HG02678 (cell line): ENCODE measurements around the gene CACNA1I.
"Not testable (repeated sequence)": the region's sequence is repeated elsewhere in the genome, so short reads cannot be mapped to it uniquely, and the experiment has no call there.

Source experiments
- ATAC-seq: cut with Tn5 transposase; IDR thresholded peaks from one replicate; pipeline ENCODE4 v1.9.1; 2021; ENCODE audit warnings: mild to moderate bottlenecking, moderate library complexity; ENCODE audit not compliant: unreplicated experiment

CACNA1I gene

DNA sequence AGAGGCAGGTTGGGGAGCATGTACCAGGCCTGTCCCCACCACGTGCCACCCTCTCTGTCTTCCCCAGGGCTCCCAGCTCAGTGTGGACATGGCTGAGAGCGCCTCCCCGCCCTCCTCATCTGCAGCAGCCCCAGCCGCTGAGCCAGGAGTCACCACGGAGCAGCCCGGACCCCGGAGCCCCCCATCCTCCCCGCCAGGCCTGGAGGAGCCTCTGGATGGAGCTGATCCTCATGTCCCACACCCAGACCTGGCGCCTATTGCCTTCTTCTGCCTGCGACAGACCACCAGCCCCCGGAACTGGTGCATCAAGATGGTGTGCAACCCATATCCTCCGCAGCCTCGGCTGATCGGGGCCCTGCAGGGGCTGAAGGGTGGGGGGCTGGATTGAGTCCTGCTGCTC, at the start of gene CACNA1I:
CACNA1I (plus strand) TSS at position 89 of the 400 bp plus-strand sequence; CDS start at position 89, 0 bp downstream.
- no peak for ATAC-seq

DNA sequence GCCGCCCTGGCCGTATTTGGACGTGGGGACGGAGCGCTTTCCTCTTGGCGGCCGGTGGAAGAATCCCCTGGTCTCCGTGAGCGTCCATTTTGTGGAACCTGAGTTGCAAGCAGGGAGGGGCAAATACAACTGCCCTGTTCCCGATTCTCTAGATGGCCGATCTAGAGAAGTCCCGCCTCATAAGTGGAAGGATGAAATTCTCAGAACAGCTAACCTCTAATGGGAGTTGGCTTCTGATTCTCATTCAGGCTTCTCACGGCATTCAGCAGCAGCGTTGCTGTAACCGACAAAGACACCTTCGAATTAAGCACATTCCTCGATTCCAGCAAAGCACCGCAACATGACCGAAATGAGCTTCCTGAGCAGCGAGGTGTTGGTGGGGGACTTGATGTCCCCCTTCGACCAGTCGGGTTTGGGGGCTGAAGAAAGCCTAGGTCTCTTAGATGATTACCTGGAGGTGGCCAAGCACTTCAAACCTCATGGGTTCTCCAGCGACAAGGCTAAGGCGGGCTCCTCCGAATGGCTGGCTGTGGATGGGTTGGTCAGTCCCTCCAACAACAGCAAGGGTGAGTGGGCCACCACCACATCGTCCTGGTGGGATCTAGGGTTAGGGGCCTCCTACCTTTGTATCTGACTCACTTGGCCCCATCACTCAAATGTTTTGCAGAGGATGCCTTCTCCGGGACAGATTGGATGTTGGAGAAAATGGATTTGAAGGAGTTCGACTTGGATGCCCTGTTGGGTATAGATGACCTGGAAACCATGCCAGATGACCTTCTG, 49.3 kb upstream of the CACNA1I start:
- not testable (repeated sequence) for ATAC-seq

DNA sequence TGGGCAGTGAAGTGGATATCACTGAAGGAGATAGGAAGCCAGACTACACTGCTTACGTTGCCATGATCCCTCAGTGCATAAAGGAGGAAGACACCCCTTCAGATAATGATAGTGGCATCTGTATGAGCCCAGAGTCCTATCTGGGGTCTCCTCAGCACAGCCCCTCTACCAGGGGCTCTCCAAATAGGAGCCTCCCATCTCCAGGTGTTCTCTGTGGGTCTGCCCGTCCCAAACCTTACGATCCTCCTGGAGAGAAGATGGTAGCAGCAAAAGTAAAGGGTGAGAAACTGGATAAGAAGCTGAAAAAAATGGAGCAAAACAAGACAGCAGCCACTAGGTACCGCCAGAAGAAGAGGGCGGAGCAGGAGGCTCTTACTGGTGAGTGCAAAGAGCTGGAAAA, 48.5 kb upstream of the CACNA1I start:
- ATAC-seq = not testable (repeated sequence)

DNA sequence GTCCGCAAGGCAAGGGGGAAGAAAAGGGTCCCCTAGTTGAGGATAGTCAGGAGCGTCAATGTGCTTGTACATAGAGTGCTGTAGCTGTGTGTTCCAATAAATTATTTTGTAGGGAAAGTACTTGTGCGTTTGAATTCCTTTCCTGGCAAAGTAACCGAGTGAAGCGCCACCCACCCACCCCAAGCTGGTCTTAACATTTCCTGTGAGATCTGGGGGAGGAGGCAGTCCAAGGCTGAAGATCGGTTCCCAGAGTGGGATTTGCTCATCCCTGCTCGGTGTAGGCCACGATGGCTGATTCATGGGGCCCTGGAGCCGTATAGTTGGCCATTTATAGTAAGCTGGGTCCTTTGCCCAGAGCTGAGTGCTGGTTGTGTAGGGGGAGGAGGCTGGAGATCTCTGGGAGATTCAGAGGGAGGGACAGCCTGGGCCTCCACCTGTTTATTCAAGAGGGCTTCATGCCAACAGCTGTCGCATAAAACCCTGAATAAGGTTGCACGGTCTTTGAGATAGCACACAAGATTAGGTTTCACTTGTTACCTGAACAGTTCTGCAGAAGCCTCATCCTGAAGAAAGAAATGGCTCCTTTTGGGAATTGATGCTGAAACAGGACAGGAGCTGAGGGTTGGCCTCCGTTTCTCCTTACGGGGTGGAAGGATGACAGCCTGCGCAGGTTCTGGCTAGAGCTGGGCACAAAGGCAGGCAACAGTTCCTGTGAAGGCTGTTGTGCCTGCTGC, 47.8 kb upstream of the CACNA1I start:
- ATAC-seq = no peak

DNA sequence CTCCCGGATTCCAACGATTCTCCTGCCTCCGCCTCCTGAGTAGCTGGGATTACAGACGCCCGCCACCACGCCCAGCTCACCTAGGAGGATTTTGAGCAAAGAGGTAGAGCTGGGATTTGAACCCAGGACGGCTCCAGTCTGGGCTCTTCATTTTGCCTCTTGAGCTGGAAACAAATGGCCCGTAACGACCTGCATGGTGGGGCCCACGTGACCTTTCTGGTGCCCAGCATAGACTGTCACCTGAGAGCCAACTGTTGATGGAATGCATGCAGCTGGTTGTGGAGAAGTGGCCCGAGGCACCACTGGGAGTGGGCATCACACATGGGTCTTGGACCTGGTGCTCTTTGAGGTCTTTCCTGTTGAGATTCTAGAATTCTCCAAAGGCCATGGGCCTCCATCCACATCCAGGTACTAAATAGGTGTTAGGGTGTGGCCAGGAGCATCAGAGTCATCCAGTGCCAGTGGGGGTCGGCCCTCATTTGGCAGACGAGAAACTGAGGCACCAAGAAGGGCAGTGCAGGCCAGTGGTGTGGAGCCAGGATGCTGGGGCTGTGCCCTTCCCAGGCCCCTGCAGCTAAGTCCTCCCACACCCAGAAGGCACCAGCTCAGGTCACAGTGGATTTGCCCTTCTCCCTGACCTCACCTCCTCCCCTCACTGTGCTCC, 46.3 kb upstream of the CACNA1I start:
- ATAC-seq = no peak

DNA sequence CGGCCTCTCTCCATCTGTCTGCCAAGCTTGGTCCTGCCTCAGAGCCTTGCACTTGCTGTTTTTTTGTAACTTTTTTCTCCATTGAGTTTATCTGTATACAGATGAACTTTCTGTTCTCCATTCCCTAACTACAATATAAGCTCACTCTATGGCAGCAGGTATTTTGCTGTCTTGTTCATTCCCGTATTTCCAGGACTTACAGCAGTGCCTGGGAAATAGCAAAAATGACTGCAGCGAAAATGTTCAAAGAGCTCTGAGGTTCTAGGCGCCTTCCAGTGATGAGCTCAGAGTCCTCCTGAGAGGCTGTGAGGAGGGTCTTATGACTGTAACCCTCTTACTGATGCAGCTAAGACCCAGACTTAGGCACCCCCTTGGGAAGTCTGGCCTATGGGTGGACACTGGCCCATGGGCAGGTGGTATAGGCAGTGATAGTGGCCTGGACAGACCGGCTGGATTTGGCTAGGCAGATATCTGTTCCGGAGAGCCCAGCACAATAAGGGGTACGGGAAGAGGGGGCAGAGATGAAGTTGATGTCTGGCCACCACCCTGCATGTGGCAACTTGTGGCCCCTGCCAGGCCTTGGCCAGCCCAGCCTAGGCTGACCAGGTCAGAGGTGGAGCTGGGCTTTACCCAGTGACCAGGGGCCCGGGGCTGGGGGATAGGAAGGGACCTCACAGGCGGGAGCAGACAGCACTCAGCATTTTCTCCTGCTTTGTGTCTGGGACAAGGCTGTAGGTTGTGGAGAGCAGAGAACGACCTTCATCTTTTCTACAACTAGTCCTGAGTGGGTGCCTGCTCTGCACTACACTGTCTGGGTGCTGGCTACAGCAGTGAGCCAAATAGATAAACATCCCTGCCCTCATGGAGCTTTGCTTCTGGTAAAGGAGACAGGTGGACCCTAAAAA, 45.5 kb upstream of the CACNA1I start:
- ATAC-seq = no peak

DNA sequence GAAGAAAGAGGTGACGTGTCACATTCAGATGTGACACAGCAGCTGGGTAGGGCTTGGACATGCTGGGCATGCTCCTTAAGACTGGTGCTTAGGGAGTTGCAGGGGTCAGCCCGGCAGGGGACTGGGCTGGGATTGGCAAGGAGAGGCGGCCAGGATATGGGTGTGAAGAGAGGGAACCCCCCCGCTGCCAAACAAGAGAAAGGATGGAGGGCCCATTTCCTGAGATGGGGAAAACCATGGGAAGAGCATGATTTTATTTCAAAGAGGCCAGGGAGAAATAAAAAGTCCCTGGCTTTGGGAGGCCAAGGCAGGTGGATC, 44.9 kb upstream of the CACNA1I start:
- no peak for ATAC-seq

DNA sequence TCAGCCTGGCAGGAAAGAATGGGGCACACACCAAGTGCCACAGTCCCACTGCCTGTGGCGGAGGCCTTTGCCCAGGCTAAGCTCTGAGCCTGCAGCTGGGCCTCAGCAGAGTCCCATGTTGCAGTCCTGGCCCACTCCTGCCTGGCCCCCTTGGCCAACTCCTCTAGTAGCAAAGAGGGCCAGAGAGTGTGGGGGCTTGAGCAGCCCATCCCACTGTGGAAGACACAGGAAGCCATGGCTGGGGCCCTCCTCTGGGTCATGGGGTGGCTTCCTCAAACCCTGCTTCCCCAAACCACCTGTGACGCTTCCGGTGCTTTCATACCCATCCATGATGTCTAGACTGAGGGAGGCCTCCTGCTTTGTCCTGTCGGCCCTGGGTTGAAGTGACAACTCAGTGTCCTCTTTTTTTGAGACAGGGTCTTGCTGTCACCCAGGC, 43.8 kb upstream of the CACNA1I start:
- no peak for ATAC-seq

DNA sequence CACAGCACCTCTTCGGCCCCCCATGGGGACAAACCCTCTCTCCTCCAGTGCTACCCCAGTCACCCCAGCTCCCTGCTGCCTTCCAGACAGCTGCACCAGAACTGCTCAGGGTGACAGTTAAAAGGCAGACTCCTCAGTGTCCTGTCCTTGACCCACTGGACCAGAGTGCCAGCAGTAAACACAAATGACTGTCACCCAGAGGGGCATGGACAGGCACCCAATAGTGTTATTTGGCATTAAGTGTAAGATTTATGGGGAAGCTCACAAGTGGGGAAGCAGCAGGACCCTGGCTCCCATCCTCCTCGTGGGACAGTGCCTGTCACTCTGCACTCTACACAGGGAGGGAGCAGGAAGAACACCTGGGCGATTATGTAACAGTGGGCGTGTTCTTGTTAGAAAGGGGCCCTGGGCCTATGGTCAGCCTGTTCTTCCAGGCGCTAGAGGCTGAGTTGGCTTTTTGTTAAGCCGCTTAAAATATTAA, 43.0 kb upstream of the CACNA1I start:
- no peak for ATAC-seq

DNA sequence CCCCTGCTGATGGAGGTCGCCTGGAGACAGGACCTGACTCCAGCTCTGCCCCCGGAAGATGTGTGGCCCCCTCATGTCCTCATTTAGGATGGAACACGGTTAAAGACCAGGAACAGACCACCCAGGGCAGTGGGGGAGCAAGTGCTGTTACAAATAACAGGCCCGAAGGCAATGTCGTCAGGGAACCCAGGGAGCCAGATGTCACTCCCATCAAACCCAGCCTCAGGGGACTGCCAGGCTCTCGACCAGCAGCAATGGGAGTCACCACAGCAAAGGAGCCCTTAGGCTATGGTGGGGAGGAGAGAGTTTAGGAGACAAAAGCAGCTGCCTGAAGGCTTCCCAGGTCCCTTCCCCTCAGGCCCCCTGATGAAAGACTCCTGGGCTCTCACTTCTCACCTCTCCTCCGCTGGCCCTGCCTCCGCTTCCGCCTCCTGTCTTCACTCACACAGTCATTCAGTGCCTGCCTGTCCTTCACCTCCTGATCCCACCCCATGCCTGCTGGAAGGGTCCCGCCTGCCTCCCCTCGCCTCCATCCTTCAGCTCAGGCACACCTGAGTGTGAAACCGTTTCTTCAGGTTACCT, 42.4 kb upstream of the CACNA1I start:
- no peak for ATAC-seq

DNA sequence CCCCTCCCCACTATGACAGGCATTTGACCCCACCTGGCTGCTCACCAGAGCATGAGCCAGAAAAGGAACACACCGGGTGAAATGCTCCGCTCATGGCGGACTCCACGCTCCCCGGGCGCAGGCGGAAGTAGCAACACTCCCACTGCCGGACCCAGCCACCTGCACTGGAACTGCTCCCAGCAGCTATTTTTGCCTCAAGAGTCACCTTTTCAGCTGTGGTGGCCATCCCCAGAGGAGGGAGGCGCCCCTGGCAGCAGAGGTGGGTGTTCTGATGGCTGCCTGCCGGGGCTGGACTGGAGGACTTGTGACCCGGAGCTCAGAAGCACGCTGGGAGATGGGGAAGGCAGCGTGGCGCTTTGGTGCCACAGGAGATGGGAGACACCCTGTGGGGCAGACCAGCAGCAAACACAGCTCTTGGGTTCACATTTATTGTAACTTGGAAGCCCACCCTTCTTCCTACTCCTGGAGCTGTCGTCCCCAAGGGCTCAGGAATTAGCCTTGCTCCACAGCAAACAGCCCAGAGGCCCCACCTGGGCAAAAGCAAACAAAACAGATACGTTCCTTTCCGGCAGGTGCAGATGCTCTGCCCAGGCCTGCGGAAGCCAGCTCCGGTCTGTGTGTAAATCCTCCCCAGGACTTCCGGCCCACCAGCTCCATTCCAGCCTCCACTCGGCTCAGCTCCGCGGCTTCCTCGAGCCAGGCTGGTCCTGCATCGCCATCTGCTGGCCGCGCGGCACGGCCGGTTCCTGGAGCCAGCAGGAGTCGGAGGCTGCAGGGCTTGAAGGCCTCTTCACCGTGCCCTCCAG, 41.7 kb upstream of the CACNA1I start:
- peak; percentile 28 for ATAC-seq

DNA sequence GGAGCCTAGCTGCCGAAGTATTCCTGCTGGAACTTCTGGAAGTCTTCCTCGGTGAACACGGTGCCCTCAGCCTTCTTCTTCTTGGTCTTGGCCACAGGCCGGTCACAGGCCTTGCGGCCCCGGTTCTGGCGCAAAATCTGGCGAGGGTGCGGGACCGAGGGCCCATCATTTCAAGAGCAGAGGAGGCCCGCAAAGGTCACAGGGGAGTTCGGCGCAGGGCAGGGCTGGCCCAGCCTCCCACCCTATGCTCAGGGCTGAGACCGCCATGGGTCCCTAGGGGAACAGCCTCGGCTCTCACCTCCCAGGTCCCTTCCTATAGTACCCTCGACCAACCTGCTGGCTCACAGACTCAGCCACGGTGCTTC, 41.1 kb upstream of the CACNA1I start:
- no peak for ATAC-seq

DNA sequence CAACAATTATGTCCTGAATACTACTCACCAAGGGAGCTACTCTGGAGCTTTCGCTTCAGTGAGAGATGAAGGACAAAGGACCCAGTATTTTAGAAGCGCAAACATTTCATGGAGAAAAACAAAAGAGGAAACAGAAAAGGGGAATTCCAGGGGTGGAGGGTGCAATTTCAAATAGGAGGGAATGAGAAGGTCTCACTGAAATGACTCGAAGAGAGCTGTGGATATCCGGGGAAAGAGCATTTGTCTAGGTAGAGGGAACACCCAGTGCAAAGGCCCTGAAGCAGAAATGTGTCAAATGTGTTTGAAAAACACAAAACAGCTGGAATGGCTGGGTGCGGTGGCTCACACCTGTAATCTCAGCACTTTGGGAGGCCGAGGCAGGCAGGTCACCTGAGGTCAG, 40.4 kb upstream of the CACNA1I start:
- ATAC-seq = no peak

DNA sequence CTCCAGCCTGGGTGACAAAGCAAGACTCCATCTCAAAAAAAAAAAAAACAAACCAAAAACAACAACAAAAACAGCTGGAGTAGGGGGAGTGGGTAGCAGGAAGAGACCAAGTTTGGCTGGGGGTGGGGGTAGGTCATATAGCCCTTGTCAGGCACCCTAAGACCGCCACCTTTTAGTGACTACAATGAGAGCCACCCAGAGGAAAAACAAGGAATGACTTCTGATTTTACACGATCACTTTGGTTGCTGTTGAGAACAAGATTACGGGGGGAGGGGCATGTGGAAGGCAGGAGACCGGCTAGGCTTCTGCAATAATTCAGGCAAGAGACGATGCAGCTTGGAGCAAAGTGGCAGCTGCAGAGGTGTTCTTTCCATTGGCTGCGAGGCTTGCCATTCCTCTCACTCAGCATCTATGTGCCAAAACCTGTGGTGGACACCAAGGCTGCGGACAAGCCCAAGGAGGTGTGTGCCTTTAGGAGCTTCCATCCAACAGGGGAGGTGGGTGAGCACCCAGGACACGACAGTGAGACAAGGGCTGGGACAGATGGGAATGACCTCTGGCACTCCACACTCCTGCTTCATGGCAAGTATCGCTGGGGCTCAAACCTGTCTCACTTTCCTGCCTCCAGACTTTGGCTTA, 39.7 kb upstream of the CACNA1I start:
- no peak for ATAC-seq

DNA sequence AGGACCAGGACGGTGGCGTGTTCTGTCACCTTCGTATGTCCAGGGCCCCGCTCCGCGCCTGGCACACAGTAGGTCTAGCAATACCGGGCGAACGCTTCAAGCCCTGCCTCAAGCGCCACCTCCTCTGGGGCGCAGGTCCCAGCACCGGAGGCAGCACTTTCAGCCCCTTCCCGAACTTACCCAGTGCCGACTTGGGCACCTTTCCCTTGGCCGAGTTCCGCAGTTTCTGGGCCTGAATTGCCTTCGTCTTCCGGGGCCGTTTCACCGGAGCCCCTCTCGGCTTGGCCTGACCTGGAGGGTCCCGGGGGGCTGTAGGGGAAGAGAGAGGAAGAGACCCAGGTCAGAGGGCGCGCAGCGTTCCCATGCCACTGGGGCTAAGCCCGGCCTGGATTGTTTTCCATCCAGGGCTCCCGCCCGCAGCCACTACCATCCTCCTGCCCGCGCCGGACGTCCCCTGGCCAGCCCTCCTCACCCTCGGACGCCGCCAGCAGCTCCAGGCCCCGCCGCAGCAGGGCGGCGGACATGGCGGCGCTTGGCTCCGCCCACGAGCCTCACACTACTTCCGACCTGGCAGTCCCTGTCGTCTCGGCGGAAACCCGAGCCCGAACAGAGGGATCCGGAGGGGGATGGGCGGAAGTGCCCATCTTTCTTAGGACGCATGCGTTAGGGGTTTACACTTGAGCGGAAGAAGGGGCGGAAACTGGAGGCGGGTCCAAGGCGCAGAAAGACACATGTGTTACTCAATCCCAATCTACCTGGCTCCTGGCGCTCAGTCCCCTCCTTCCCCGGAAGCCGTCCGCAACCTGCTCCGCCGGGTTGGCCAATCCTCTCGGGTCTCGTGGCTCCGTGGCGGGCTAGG, 38.1 kb upstream of the CACNA1I start, which contains the start of gene RPS19BP1:
RPS19BP1 (minus strand) TSS at position 534 of the 859 bp plus-strand sequence; CDS start at position 524, 10 bp downstream.
- peak; percentile 82 for ATAC-seq

DNA sequence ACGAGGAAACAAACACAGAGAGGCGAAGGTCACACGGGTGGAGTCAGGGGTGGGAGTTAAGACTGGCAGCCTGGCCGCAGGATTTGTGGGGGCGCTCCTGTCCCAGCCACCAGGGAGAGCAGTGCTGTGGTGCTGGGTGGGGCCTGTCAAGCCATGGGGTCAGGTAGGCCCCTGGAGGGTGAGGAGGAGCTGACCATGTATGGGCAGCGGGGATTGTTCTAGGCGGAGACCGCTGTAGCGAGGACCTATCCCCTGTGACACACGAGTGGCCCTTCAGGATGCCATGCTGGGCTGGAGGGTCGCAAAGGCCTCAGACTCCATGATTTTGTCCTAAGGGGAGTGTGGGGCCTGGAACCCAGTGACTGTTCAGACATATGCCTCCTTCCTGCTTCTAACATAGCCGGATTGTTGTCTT, 36.5 kb upstream of the CACNA1I start:
- ATAC-seq = no peak

DNA sequence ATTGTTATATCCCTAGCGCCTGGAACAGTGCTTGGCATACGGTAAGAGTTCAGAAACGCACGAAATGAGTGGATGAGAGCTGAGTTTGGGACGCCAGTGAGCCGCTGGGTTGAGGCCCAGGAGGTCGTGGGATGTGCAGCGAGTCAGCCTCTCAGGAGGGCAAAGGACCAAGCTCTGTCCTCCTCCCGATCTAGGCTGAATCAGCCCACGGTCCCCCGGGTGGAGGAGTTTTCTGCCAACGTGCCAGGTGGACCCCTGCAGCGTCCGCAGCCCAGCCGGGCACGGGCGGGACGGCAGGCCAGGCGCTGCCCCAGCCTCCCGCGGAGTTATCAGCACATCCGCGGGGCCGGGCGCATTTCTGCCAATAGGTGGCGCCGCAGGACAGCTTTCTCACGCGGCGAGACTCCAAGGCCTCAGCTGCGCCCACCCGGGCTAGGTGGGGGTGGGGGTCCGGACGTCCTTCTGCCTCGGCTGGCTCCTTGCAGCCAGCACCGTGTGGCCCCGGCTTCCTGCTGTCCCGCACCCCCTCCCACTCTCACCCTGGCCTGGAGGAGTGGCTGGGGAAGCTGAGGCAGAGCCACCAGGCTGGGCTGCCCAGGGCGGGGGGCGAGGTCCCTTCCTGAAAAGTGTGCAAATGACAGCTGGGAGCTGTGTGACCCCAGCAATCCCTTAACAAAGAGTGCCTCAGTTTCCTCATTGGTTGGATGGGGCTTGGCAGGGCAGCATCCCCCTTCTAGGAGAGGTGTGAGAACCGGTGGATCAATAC, 35.8 kb upstream of the CACNA1I start:
- ATAC-seq = no peak
